Smooth muscle cell (in vitro differentiated cells): ENCODE measurements around the gene HIBCH. TPM values are rescaled to one million over a fixed set of nuclear protein-coding genes. Genes with fewer than 3 reads are reported as not detected.

ENCODE experiments used
- DNase-seq: peaks from one replicate; lab custom pipeline; 2025; ENCODE audit not compliant: unreplicated experiment; lab: John Stamatoyannopoulos, UW
- H2AFZ ChIP-seq: fragments of 200-600 bp; sonication (generic); 2 replicates; pipeline ENCODE4 v1.6.0; 2016; ENCODE audit warnings: antibody characterized with exemption, low read depth, mild to moderate bottlenecking
- H3F3A ChIP-seq: fragments of 200-600 bp; sonication (generic); 2 replicates; pipeline ENCODE4 v1.6.0; 2017; ENCODE audit warnings: antibody characterized with exemption, low read depth
- H3K27ac ChIP-seq: fragments of 200-600 bp; sonication (generic); 2 replicates; pipeline ENCODE4 v1.5.1; 2016; ENCODE audit warnings: low read depth, mild to moderate bottlenecking
- H3K27me3 ChIP-seq: fragments of 200-600 bp; sonication (generic); 2 replicates; pipeline ENCODE4 v1.6.1; 2016; ENCODE audit warnings: low read depth, mild to moderate bottlenecking
- H3K36me3 ChIP-seq: fragments of 200-600 bp; sonication (generic); 2 replicates; pipeline ENCODE4 v1.5.1; 2016; ENCODE audit warnings: low read depth
- H3K4me1 ChIP-seq: fragments of 200-600 bp; sonication (generic); 2 replicates; pipeline ENCODE4 v1.5.1; 2016; ENCODE audit warnings: low read depth
- H3K4me2 ChIP-seq: fragments of 200-600 bp; sonication (generic); 2 replicates; pipeline ENCODE4 v1.6.0; 2016; ENCODE audit warnings: mild to moderate bottlenecking
- H3K4me3 ChIP-seq: fragments of 200-600 bp; sonication (generic); 2 replicates; pipeline ENCODE4 v1.5.1; 2016; ENCODE audit warnings: mild to moderate bottlenecking
- H3K79me2 ChIP-seq: fragments of 200-600 bp; sonication (generic); 2 replicates; pipeline ENCODE4 v1.6.0; 2016; ENCODE audit warnings: low read depth, mild to moderate bottlenecking
- H3K9ac ChIP-seq: fragments of 200-600 bp; sonication (generic); 2 replicates; pipeline ENCODE4 v1.6.0; 2016; ENCODE audit warnings: low read depth
- H3K9me3 ChIP-seq: fragments of 200-600 bp; sonication (generic); replicated peaks from 2 replicates; pipeline ENCODE4 v1.5.1; 2016; ENCODE audit warnings: low read depth
- H4K20me1 ChIP-seq: fragments of 200-600 bp; sonication (generic); 2 replicates; pipeline ENCODE4 v1.6.0; 2016; ENCODE audit warnings: low read depth
- CTCF ChIP-seq: fragments of 200-600 bp; sonication (generic); IDR thresholded peaks from 2 replicates; pipeline ENCODE4 v1.5.1; 2017; ENCODE audit warnings: borderline replicate concordance, mild to moderate bottlenecking, antibody characterized with exemption; ENCODE audit not compliant: insufficient read depth, poor library complexity, severe bottlenecking
- WGBS: methylation state at CpG from one replicate; pipeline ENCODE4 v1.1.7; 2016; ENCODE audit warnings: low lambda C conversion rate; 5-methylcytosine and 5-hydroxymethylcytosine counted together
- polyA plus RNA-seq: library from polyadenylated mRNA; unstranded; fragments of >200 nt; fragmentation: Nextera tagmentation; extraction: Ambion mirVana; gene quantifications from 2 replicates; pipeline ENCODE4 v1.2.1, GENCODE V29; 2016
- total RNA-seq: library from RNA; depleted of rRNA; stranded (reverse); fragments of >200 nt; gene quantifications from 2 replicates; pipeline ENCODE4 v1.2.3, GENCODE V29; 2014

Gene HIBCH
- total and polyA plus RNA-seq, 2 experiments from 2014 or later: 16.6 to 18.1 TPM

DNA sequence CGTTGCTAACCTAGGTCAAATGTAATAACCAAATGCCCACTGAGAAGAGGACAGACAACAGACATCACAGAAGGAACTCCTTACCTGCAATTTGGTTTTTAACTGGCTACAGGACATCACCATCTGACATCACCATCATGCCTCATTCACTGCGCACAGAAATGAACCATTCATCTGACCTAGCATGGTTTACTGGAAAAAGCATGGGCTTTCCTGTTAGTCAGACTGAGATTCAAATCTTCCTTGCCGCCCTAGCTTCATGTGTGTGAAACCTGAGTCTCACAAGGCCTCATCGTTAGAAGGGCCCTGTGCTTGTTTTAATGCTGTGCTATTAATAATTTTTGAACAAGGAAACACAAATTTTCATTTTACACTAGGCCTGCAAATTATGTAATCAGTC, 1.1 kb upstream of the HIBCH start:
- no peak overlapping the region for H3K4me3 ChIP-seq
- no peaks in the 10 kb centered on the region for H3K36me3 ChIP-seq
- no peak overlapping the region for H3K9ac ChIP-seq
- TF ChIP-seq CTCF: no peak
- no peak overlapping the region for H3K4me2 ChIP-seq
- DNase-seq: no peak
- peak overlapping the region; percentile 27 for H3K27ac ChIP-seq
- peaks cover 6% of the 10 kb centered on the region for H3K4me1 ChIP-seq
- WGBS: 99% methylated on average over 4 of the region's 4 CpGs
- H2AFZ ChIP-seq: peak overlapping the region; percentile 83
- H3K9me3 ChIP-seq: no peaks in the 10 kb centered on the region
- H3F3A ChIP-seq: peaks cover 11% of the 10 kb centered on the region
- H3K79me2 ChIP-seq: peaks cover 16% of the 10 kb centered on the region
- H3K27me3 ChIP-seq: no peaks in the 10 kb centered on the region
- no peaks in the 10 kb centered on the region for H4K20me1 ChIP-seq

- H3K9me3 ChIP-seq: no peaks in the 10 kb centered on the region
- H3K36me3 ChIP-seq: no peaks in the 10 kb centered on the region
- DNase-seq: no peak
- peaks cover 11% of the 10 kb centered on the region for H3F3A ChIP-seq
- H2AFZ ChIP-seq: peak overlapping the region; percentile 88
- peak overlapping the region; percentile 91 for H3K4me2 ChIP-seq
- H3K27ac ChIP-seq: peak overlapping the region; percentile 33
- TF ChIP-seq CTCF: no peak
- peaks cover 4% of the 10 kb centered on the region for H4K20me1 ChIP-seq
- WGBS: 10% methylated on average over 12 of the region's 12 CpGs
- no peaks in the 10 kb centered on the region for H3K27me3 ChIP-seq
- H3K9ac ChIP-seq: peak overlapping the region; percentile 76
- H3K4me1 ChIP-seq: peaks cover 6% of the 10 kb centered on the region
- H3K4me3 ChIP-seq: peak overlapping the region; percentile 68
- peaks cover 16% of the 10 kb centered on the region for H3K79me2 ChIP-seq
Measured at GRCh38 chr2:190318931-190319554, 583 bp downstream of the HIBCH start.

DNA sequence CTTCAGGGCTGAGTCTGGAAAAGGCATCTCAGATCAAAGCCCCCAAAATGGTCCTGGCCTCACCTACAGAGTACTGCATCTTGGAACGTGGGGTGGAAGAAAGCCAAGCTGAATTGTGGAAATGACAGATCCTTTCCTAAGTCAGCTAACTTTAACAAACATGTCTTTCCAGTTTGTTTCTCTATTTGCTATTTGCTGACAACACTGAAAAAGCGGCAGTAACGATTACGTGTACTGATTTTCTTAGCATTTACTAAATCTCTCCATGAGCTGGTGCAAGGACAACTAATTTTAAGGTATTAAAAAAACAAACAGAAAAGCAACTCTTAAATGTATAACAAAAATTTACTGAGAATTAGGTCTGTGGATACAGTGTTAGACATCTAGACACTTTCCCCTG, 1.1 kb downstream of the HIBCH start:
- Histone ChIP-seq H3K4me2 (peak overlapping the region; percentile 91), H3K4me3 (peak overlapping the region; percentile 68), H3K9me3 (no peaks in the 10 kb centered on the region), H4K20me1 (peaks cover 4% of the 10 kb centered on the region), H3K27me3 (no peaks in the 10 kb centered on the region), H3K4me1 (peaks cover 6% of the 10 kb centered on the region), H3K27ac (peak overlapping the region; percentile 5), H3K9ac (peak overlapping the region; percentile 76), H3K79me2 (peaks cover 16% of the 10 kb centered on the region), H2AFZ (peak overlapping the region; percentile 88), H3K36me3 (no peaks in the 10 kb centered on the region), H3F3A (peaks cover 11% of the 10 kb centered on the region)
- no peak for DNase-seq
- WGBS: 77% methylated on average over 4 of the region's 4 CpGs
- no peak for TF ChIP-seq CTCF

DNA sequence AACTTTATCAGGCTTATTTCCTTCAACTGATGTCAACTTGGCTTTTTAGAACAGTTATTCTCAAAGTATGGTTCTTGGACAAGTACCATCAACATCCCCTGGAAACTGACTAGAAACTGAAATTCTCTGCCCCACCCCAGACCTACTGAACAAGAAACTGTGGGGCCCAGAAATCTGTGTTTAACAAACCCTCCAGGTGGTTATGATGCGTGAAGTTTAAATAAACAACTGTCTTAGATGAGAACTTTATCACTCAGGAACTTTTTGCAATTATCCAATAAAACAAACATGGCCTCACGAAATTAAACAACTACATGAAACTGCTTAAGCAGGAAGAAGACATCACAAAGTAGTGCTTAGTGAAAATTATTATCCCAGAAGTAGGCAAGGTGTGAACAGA, 4.4 kb downstream of the HIBCH start:
- no peak for TF ChIP-seq CTCF
- Histone ChIP-seq H3K27me3 (no peaks in the 10 kb centered on the region), H3K36me3 (no peaks in the 10 kb centered on the region), H2AFZ (no peak overlapping the region), H3K79me2 (peaks cover 16% of the 10 kb centered on the region), H3K4me3 (no peak overlapping the region), H3F3A (peaks cover 2% of the 10 kb centered on the region), H3K4me2 (no peak overlapping the region), H3K9me3 (no peaks in the 10 kb centered on the region), H3K4me1 (peaks cover 6% of the 10 kb centered on the region), H4K20me1 (peaks cover 4% of the 10 kb centered on the region), H3K27ac (no peak overlapping the region), H3K9ac (no peak overlapping the region)
- 91% methylated on average over 2 of the region's 2 CpGs for WGBS
- no peak for DNase-seq
